Measurements from ENCODE around the gene N4BP3. TPM values are rescaled to one million over a fixed set of nuclear protein-coding genes. Genes with fewer than 3 reads are reported as not detected.

N4BP3 gene
- total and polyA plus RNA-seq, 2 experiments from 2014 or later = 9.8 to 58.2 TPM

DNA sequence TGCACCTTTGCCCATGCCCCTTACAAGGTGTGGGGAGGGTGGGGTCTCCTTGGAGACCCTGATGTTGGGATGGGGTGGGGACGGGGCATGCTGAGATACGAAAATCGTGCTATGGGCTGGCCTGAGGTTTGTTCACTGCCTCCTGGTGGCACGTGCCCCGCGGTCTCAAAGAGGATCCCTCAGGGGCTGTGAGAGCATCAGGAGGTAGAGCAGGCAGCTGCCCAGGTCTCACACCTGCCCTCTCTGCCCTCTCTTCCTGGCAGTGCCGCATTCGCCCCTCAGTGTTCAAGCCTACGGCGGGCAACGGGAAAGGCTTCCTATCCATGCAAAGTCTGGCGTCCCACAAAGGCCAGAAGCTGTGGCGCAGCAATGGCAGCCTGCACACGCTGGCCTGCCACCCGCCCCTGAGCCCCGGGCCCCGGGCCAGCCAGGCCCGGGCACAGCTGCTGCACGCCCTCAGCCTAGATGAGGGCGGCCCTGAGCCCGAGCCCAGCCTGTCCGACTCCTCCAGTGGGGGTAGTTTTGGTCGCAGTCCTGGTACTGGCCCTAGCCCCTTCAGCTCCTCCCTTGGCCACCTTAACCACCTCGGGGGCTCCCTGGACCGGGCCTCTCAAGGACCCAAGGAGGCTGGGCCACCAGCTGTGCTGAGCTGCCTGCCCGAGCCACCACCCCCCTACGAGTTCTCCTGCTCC is 6.7 kb downstream of the N4BP3 start:
- H3F3A ChIP-seq (replicated peaks; ENCODE audit: low read depth) = peaks cover 21% of the 10 kb centered on the region
- TF ChIP-seq POLR2AphosphoS5 (IDR thresholded peaks at IDR 0.05; ENCODE audit: low read depth) = no peak
- TF ChIP-seq, protein P1, sequence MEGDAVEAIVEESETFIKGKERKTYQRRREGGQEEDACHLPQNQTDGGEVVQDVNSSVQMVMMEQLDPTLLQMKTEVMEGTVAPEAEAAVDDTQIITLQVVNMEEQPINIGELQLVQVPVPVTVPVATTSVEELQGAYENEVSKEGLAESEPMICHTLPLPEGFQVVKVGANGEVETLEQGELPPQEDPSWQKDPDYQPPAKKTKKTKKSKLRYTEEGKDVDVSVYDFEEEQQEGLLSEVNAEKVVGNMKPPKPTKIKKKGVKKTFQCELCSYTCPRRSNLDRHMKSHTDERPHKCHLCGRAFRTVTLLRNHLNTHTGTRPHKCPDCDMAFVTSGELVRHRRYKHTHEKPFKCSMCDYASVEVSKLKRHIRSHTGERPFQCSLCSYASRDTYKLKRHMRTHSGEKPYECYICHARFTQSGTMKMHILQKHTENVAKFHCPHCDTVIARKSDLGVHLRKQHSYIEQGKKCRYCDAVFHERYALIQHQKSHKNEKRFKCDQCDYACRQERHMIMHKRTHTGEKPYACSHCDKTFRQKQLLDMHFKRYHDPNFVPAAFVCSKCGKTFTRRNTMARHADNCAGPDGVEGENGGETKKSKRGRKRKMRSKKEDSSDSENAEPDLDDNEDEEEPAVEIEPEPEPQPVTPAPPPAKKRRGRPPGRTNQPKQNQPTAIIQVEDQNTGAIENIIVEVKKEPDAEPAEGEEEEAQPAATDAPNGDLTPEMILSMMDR (conservative IDR thresholded peaks at IDR 0.05; ENCODE audit: low read depth in 2 of 2) = no peak
- TF ChIP-seq STAT1 (IDR thresholded peaks at IDR 0.05; ENCODE audit: unreplicated experiment) = no peak
- TF ChIP-seq, protein P2, sequence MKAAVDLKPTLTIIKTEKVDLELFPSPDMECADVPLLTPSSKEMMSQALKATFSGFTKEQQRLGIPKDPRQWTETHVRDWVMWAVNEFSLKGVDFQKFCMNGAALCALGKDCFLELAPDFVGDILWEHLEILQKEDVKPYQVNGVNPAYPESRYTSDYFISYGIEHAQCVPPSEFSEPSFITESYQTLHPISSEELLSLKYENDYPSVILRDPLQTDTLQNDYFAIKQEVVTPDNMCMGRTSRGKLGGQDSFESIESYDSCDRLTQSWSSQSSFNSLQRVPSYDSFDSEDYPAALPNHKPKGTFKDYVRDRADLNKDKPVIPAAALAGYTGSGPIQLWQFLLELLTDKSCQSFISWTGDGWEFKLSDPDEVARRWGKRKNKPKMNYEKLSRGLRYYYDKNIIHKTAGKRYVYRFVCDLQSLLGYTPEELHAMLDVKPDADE (IDR thresholded peaks at IDR 0.05) = no peak
- TF ChIP-seq JUNB (IDR thresholded peaks at IDR 0.05; ENCODE audit: unreplicated experiment) = no peak
- no peak for TF ChIP-seq ZNF114 (CRISPR knock-in tag; IDR thresholded peaks at IDR 0.05)
- TF ChIP-seq, protein P3, sequence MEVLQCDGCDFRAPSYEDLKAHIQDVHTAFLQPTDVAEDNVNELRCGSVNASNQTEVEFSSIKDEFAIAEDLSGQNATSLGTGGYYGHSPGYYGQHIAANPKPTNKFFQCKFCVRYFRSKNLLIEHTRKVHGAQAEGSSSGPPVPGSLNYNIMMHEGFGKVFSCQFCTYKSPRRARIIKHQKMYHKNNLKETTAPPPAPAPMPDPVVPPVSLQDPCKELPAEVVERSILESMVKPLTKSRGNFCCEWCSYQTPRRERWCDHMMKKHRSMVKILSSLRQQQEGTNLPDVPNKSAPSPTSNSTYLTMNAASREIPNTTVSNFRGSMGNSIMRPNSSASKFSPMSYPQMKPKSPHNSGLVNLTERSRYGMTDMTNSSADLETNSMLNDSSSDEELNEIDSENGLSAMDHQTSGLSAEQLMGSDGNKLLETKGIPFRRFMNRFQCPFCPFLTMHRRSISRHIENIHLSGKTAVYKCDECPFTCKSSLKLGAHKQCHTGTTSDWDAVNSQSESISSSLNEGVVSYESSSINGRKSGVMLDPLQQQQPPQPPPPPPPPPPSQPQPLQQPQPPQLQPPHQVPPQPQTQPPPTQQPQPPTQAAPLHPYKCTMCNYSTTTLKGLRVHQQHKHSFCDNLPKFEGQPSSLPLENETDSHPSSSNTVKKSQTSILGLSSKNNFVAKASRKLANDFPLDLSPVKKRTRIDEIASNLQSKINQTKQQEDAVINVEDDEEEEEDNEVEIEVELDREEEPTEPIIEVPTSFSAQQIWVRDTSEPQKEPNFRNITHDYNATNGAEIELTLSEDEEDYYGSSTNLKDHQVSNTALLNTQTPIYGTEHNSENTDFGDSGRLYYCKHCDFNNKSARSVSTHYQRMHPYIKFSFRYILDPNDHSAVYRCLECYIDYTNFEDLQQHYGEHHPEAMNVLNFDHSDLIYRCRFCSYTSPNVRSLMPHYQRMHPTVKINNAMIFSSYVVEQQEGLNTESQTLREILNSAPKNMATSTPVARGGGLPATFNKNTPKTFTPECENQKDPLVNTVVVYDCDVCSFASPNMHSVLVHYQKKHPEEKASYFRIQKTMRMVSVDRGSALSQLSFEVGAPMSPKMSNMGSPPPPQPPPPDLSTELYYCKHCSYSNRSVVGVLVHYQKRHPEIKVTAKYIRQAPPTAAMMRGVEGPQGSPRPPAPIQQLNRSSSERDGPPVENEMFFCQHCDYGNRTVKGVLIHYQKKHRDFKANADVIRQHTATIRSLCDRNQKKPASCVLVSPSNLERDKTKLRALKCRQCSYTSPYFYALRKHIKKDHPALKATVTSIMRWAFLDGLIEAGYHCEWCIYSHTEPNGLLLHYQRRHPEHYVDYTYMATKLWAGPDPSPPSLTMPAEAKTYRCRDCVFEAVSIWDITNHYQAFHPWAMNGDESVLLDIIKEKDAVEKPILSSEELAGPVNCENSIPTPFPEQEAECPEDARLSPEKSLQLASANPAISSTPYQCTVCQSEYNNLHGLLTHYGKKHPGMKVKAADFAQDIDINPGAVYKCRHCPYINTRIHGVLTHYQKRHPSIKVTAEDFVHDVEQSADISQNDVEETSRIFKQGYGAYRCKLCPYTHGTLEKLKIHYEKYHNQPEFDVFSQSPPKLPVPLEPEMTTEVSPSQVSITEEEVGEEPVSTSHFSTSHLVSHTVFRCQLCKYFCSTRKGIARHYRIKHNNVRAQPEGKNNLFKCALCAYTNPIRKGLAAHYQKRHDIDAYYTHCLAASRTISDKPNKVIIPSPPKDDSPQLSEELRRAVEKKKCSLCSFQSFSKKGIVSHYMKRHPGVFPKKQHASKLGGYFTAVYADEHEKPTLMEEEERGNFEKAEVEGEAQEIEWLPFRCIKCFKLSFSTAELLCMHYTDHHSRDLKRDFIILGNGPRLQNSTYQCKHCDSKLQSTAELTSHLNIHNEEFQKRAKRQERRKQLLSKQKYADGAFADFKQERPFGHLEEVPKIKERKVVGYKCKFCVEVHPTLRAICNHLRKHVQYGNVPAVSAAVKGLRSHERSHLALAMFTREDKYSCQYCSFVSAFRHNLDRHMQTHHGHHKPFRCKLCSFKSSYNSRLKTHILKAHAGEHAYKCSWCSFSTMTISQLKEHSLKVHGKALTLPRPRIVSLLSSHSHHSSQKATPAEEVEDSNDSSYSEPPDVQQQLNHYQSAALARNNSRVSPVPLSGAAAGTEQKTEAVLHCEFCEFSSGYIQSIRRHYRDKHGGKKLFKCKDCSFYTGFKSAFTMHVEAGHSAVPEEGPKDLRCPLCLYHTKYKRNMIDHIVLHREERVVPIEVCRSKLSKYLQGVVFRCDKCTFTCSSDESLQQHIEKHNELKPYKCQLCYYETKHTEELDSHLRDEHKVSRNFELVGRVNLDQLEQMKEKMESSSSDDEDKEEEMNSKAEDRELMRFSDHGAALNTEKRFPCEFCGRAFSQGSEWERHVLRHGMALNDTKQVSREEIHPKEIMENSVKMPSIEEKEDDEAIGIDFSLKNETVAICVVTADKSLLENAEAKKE (CRISPR knock-in tag; IDR thresholded peaks at IDR 0.05) = no peak
- Mint-ChIP-seq H3K27ac (no peak overlapping the region), H3K27me3 (ENCODE audit: insufficient read depth, low read depth, poor library complexity) (peaks cover 21% of the 10 kb centered on the region), H3K9me3 (no peaks in the 10 kb centered on the region), H3K36me3 (ENCODE audit: low read depth) (peaks cover 46% of the 10 kb centered on the region), H3K4me3 (no peak overlapping the region), H3K4me1 (peaks cover 64% of the 10 kb centered on the region)
- no peak overlapping the region for H2AFZ ChIP-seq
- H3K9me2 ChIP-seq (ENCODE audit: insufficient read depth) = no peaks in the 10 kb centered on the region
- H3K27ac ChIP-seq (ENCODE audit: low read depth) = peak overlapping the region; percentile 76; the same call in 1 of the 2 replicates
- H3K4me2 ChIP-seq = no peak overlapping the region
- H3K27me3 ChIP-seq (ENCODE audit: insufficient read depth) = no peaks in the 10 kb centered on the region
- H3K4me3 ChIP-seq = no peak overlapping the region
- ATAC-seq (no peak), DNase-seq (ENCODE audit: low spot score) (no peak)
- peaks cover 8% of the 10 kb centered on the region for H3K36me3 ChIP-seq (ENCODE audit: insufficient read depth)
- H4K20me1 ChIP-seq (replicated peaks; ENCODE audit: insufficient read depth) = no peaks in the 10 kb centered on the region; the same call in 1 of the 2 replicates
- peaks cover 58% of the 10 kb centered on the region for H3K4me1 ChIP-seq (ENCODE audit: insufficient read depth)
- peaks cover 58% of the 10 kb centered on the region for H3K79me2 ChIP-seq (replicated peaks; ENCODE audit: insufficient read depth)
